Activated CD4-positive, alpha-beta T cell treated with anti-CD3 and anti-CD28 coated beads, Interleukin-10, Interleukin-2, amounts not matched to agents 100 ng/mL and 50 ng/mL, durations not matched to agents 16 hours and 8 hours (primary cell): Measurements from ENCODE around the gene PRPF40B.
A peak's percentile ranks its signal among the peaks of the same experiment; 100 is the strongest.

Source experiments
- DNase-seq: peaks from one replicate; pipeline ENCODE4 v3.0.0-alpha.2; 2020

The PRPF40B gene

DNA sequence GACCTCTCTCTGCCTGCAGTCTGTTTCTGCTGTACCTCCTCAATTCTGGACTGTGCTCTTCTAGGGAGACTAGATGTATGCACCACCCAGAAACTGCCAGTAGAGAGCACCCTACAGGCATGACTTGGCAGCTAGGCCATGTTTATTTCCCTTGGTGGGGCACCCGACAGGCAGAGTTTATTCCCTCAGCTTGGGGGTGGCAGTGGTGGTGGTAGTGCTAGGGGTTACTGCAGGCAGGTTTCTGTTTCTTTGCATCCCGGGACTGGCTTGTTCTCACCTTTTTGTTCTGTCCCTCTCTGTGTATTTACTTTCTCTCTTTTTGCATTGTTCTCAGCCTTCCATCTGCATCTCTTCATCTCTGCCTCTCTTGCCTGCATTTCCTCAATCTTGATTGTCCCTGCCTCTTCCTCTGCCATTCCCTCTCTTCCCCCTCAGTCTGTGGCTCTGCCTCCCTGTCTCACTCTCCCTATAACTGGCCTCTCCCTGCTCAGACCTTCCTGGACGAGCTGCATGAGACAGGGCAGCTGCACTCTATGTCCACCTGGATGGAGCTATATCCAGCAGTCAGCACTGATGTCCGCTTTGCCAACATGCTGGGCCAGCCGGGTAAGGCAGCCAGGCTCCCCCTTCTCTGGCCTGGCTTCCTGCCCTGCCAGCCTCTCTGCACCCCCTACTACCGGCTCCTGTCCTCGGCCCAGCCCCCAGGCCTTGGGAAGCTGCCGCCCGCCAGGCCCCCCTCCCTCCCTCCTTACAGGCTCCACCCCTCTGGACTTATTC is 13.8 kb downstream of the PRPF40B start:
- DNase-seq = peak; percentile 75

DNA sequence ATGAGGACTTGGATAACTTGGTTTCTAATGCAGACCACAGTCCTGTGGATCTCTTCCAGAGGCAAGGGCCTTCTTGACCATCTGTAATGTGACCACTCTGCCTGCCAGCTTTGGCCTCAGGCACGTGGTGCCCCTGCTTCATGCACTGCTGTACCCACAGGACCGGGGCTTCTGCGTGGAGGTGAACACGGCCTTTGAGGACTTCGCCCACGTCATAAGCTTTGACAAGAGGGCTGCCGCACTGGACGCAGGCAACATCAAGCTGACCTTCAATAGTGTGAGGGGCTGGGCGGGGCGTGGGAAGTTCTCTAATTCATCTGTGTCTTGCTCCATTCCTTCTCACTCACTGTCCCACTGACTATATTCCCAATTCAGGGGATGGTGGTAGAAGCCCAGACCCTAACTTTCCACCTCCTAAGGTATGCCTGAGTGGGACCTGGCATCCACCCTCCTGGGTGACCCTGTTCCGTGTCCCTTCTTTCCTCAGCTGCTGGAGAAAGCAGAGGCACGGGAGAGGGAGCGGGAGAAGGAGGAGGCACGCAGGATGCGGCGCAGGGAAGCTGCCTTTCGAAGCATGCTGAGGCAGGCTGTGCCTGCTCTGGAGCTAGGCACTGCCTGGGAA is 18.5 kb downstream of the PRPF40B start:
- DNase-seq = no peak

DNA sequence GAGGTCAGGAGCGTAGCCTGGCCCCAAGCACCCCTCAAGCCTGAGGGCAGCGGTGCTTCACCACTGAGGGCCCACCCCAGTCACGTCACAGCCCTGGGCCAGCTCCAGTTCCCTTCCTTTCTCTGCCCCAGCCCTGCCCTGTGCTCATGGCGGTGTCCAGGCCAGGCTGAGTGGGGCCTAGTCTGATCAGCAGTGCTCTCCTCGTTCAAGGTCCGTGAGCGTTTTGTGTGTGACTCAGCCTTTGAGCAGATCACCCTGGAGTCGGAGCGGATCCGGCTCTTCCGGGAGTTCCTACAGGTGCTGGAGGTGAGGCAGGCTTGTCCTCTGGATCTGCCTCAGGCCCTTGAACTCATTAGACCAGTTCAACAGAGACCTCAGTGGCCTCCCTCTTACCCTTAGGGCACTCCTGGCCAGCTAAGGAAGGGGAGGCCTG is 19.0 kb downstream of the PRPF40B start:
- no peak for DNase-seq

DNA sequence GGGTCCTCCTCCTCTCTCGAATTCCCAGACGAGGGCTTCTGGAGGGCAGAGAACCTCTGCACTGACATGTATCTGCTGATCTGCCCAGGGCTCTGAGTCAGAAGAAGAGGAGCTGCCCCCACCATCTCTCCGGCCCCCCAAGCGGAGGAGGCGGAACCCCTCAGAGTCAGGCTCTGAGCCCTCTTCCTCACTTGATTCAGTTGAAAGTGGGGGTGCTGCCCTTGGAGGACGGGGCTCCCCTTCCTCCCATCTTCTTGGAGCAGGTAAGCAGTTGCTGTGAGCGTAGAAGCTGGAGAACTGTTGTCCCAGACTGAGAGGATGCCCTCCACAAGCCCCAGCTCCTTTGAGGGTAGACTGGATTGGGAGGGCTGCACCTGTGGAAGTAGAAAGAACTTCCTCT is 19.8 kb downstream of the PRPF40B start:
- no peak for DNase-seq

DNA sequence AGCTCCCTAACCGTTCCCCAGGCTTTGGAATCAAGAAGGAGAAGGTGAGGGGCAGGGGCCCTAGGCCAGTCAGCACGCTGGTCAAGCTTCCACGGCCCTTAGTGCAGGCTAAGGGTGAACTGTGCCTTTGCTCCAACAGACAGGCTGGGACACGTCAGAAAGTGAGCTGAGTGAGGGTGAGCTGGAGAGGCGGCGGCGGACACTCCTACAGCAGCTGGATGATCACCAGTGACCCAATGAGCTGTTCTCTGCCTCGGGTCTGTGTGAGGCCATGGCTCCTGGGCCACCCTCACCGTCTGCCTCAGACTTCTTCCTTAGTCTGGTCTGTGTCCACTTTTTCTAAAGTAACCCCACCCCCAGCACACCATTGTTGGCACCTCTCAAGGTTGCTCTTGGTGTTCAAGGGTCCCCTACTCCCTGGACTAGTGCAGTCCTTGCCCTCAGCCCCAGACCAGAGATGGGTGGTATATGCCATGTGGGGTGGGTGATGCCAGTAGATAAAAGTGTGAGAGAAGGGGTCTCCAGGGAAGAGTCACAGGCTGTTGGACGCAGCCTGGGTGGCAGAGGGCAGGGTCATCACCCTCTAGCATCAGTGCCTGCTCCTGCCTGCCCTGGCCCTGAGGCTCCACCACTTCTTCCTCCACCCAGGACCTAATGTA is 20.7 kb downstream of the PRPF40B start:
- no peak for DNase-seq

DNA sequence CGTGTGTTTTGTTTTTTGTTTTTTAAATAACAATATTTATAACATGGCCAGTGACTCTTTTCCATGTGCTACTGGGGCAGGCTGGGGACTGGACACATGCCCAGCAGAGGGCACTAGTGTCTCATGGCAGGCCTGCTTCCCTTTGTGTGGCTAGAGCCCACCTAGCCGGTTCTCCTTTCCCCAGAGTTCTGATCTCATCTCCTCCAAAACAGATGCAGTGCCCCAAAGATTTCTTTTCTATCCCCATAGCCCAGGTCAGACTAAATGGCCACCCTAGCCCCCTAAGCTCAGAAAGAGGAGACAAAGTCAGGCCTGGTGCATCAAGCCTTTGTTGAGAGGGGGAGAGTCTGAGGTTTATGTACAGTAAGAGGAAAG is 21.2 kb downstream of the PRPF40B start:
- peak; percentile 82 for DNase-seq

DNA sequence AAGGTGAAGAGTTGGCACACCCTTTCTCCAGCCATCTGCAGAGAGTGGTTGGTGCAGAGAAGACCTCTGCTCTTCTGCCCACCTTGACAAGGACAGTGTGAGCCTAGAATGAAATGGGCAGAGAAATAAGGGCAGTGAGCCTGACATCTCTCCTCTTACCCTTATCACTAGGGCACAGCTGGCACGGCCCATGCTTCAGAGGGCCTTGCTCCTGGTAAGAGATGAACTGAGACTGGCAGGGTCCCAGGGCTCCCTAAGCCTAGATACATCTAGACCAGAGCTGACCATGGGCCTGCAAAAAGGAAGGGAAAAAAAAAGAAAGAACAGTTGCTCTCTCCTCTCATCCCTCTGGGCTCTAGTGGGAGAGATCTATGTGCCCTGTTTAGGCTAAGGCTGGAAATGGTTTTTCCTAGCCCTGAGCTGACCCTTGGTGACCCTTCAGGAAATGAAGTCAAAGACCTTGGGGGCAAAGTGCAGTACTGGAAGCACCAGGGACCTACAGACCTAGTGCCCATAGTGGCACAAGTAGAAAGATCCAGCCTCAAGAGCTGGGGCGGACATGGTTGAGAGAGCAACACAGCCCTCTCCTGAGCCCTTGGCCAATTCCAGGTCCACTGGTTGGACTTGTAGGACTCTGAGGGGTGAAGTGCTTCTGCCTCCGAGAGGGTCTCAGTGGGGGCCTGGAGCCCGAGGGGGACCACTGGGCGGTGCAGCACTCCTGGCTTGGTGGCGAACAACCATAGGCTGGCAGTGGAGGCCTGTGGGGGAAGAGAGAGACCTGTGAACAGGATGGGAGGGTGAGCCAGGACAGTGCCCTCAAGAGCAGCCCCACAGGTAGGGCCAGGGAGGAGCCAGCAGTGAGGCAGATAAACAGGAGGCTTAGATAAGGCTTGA is 22.0 kb downstream of the PRPF40B start:
- DNase-seq = no peak

DNA sequence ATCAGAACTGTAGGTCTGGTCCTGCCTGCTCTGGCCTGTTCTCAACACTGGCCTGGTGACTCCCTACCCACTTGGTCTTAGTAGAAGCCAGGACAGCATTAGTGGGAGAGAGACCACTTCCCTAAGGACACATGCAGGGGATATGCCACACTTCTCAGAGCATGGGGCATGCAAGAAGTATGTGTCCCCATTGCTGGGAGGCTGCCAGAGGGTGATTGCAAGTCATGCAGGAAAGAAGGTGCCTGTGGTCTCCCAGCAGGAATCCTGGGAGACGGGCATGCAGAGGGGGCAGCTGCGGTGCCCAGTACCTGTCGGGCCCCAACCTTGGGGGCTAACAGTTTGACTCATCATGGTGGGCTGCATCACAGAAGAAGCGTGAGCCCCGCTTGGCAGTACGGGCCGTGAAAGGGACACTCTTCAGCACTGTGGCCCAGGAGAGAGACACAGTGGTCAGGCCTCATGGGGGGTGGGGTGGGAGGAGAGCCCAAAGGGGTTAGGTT is 23.0 kb downstream of the PRPF40B start:
- DNase-seq = no peak

DNA sequence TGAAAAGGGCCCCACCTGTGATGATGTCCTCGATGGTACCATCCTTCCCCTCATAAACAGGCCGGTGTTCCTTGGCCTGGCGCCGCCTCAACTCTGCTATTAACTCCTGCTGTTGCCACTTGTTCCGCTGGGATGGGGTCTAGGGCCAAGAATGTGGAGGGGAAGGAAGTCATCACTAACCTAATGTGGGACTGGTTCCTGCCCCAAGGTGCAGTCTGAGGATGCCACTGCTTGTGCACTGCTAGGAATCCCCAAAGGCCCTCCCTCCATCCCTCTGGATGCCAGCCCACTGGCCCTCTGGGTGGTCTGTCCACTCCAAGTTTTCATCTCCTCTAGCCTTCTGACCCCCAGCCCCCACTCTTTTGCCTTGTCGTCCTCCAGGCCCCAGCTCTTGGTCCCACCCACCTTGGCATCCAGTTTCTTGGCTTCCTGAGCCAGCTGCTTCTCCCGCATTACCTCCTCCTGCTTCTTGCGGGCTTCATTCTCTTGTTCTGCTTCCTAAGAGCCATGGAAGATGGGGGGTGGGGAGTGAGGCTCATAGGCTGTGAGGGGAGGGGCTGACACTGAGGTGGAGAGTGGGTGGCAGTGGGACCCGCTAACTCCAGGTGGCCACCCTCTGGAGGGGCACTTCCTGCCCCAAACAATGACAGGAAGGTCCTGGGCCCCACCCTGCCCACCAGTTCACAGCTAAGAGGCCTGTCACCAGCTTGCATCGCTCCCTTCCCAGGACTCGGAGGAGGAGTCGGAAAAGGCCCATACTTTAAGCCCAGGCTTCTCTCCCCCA is 23.7 kb downstream of the PRPF40B start:
- DNase-seq = no peak

DNA sequence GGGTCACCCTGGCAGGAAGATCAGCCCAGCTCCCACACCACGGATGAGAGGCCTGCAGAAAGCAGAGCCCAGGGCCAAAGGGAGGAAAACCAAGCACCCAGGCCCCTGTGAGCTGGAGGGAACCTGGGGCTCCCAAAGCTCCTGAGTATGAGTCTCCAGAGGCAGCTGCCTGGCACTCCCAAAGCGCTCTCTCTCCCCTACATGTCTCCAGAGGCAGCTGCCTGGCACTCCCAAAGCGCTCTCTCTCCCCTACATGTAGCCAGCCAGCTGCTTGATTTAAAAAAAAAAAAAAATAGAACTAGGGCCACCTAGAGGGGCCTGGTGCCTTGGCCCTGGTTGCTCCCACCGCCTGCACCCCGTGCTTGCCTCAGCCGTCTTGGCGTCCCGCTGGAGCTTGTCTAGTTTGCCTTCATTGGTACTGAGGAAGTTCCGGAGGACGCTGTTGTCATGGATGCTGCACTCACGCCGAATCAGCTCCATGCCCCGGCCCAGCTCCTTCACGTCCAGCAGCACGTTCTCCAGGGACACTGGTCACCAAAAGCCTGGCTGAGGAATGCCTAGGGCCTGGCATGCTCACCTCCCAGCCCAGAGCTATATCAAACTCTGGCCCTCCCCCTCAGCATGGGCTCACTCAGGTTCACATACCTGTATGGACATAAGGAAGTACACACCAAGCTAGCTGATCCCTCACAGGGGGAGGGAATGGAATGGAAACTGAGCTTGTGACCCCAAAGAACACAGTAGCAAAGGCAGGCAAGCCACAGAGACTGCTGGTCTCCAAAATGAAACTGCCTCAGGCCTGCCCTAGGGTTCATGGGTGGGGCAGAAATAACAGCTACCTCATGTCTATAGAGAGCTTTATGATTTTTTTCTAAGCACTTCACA is 24.7 kb downstream of the PRPF40B start:
- no peak for DNase-seq

DNA sequence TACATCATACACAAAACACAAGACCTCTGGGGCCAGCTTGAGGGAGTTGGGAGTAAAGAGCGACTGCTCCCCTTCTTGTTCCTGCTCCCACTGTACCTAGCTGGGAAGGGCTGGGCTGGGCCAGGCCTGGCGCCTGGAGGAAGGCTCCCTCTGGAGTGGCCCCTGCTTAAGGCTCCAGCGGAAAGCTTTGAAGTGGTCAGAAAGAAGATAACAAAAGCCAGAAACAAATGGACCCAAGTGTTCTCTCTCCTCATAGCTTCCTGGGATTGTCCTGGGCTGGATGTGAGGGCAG is 25.3 kb downstream of the PRPF40B start:
- DNase-seq = no peak

DNA sequence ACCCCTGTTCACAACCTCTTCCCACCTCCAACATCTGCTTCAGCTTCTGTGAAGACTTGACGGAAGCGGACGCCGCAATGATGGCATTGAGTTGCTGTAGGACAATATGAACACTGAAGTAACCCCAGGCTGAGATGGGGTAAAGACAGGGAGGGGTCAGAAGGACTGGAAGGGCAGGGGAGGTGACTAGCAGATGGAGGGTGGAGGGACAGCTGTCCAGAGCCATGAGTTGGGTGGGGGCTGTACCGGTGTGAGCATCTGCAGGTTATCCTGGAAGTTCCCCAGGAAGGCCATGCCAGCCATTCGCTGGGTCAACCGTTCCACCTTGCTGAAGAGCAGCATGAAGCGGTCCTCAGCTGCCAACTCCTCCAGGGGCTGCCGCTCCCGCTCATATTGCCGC is 26.1 kb downstream of the PRPF40B start:
- no peak for DNase-seq

DNA sequence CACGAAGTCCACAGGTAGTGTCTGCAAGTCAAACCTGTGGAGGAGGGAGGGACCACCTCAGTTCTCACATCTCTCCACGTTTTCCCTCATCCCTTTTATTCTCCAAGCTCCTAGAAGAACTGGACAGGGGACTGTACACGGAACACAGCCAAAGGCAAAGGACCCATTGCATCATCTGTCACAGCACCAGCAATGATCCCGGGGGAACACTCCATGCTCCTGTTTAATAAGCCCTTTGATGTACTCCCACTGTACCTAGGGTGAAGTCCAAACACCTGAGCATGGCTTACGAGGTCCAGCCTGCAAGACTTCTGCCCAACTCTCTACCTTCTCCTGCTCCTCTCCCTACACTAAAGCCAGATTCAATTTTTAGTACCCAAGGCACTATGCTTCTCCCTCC is 26.5 kb downstream of the PRPF40B start:
- no peak for DNase-seq

DNA sequence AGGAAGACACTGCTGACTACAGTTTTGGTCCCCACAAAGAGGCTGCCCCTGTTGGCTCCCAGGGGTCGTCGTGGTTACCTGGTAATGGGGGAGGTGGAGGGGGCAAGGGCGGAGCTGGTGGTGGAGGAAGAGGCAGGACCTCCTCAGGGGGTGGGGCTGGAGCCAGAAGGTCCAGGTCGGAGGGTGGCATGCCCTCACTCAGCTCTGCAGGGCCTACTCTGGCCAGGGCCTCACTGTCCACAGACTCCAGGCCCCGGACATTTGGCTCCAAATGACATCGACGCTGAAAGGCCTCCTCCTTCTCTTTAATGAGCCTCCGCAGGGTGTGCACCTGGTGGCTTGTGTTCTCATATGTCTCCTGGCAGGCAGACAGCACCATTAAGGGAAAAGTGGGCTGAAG is 28.5 kb downstream of the PRPF40B start:
- DNase-seq = no peak

DNA sequence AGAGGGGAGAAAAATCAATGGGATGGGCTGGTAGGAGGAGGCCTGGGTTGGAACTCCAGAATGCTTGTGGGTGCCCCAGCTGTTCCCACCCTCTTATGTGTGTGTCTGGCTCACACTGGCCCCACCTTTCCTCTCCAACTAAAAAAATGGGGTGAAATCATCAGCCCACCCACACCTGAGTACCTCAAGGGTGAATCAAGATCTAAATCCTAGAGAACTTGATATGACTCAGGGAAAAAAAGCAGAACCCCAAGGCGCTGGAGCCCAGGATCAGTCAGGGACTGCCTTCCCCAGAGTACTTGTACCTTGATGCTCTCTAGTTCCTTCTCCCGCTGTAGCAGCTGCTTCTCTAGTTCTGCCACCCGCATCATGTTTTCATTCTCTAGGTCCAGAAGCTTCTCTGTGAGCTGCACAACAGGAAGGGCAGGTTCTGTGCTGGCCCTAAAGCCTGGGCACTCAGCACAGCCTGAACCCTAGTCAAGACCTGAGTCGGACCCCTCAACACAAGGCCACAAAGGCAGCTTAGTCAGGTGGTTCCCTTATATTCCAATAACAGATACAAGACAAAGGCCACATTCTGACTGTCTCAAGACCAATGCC is 29.7 kb downstream of the PRPF40B start:
- no peak for DNase-seq

DNA sequence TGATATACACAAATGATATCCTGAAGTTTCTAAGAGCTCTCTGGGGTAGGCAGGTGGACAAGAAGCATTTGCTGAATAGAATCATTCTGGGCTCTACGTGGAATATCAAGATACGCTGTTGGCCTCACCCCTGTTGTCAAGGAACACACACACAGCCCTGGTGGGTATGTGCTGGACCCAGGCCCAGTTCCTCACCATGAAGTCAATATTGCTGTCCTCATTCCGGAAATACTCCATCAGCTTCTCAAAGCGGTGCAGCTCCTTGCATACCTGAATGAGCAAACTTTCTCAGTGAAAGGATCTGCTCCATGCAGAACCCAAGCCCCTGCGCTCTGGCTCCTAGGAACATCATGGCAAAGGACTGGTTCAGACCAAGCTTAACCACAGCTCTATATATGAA is 31.4 kb downstream of the PRPF40B start:
- DNase-seq = no peak

DNA sequence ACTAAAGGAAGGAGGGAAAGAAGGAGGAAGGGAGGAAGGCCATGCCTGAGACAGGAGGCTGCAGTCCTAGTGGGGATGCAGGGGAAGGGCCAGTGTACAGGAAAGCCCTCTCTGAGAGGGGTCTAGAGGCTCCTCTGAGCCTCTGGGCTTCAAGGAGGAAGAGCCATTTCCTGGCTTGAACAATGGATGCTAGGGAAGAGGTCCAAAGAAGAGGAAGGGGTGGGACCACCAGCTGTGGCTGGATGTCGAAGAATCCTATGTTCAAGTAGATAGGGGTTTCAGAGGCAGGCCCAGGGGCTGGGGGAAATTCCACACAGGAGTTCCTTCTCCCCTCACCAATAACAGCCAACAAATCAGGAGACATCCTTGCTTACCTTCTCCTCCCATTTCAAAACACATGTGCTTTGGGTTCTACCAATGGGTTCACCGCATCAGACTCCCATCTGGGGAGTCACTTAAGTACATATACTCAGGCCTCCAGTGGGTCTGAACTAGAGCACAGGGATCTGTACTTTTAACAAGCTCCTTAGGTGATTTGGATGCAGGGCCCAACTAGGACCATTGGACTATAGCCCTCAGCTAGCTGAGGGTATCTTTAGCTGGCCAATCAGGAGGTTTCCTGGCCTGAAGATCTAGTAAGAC is 32.4 kb downstream of the PRPF40B start:
- no peak for DNase-seq

DNA sequence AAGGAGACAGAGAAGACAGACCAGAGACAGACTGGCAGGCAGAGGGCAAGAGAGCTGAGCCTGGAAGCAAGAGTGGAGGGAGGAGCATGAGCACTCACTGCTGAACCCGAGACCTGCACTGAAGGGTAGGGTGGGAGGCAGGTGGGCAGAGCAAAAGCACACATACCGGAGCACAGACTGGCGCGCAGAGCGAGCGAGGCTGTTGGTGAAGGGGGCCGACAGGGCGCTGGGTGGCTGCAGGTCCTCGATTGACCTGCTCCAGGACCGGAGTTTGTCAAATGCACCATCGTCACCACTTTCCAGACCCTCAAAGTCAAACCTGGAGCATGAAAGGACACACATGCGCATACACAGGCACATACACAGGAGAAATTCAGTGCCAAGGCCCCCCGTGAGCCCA is 34.9 kb downstream of the PRPF40B start:
- DNase-seq = no peak

DNA sequence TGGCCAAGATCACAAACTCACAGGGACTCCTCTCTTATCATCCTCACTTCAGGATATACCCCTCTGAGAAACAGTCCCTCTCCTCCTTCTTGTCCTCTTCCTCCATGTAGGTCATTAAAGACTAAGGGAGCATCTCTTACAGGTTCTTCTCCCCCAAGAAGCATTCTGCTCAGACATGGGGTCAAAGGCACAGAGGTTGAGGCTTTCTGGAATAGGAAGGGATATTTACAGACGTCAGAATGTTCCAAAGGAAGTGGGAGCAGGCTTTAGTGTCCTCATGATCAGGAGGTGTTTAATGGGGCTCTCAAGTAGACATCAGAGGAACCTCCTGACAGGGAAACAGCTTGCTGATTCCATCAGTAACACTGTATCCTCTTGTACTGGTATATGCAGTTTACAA is 36.4 kb downstream of the PRPF40B start:
- DNase-seq = no peak

DNA sequence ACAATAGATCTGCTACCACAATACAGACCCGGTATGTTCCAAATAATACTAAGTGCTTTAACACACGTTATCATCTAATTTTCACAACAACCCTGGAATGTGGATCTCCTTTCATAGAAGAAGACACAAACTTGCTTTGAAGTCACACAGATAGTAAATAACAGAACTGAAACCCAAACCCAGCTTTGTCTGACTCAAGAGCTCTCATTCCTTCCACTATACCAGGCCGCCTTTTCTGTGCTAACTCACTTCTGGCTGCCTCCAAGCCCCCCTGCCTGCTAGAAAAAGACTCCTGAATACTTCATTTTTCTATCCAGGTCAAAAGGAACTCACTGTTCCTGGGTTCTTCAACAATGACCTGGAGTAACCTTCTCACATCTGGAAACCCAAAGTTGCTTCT is 37.8 kb downstream of the PRPF40B start:
- DNase-seq = peak; percentile 68
